ENCODE data around the gene LSG1.
"Not testable (repeated sequence)": the region's sequence is repeated elsewhere in the genome, so short reads cannot be mapped to it uniquely, and the experiment has no call there.

Gene LSG1

DNA sequence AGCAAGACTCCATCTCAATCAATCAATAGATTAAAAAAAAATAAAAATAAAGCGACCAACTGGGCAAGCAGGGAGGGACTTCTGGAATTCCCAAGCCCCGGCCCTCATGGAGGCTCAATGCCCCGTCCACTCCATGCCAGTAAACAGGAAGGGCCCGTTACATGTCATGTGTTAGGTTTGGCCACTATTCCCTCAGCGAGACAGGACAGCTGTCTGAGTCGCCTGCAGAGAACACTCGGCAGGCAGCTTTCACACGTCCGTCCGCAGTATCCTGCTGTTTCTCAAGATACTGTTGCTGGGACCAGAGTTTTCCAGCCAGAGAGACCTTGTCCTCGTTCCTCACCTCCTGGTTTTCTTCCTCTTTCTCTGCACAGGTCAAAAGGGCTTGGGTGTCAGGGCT lies 56.8 kb downstream of the LSG1 start:
- DNase-seq: no peak

DNA sequence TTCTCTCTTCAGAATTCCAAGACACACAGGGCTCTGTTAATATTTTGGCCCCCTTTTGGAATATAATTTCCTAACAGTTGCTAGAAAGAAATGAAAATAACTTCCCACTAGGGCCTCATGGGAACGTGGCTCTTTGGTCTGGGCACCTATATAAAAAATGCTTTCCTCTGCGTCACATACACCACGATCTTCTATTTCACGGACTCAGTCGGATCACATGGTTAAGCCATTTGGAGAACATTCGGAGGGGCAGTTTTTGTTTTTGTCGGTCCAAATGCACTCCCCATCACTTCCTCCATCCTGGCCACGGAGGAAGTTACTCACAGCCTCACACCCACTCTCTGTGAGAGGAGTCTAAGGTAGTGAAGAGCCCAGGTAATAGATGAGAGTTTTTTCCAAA lies 59.8 kb downstream of the LSG1 start:
- no peak for DNase-seq

DNA sequence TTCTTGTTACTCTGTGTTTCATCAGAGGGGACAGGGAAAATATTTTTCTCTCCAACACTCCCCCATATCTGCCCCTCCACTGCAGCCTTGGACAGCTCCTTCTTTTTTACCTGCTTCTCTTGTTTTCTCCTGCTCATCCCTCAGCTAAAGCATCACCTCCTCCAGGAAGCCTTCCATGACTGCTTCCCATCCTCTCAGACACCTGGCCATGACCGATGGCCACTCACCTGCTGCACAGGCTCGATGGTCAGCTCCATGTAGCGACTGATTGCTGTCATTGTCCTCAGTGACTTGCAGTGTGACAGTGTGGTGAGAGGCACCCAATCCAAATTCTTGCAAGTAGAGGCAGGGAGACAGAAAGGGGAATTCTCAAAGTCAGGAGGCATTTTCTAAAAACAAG lies 61.3 kb downstream of the LSG1 start:
- no peak for DNase-seq

DNA sequence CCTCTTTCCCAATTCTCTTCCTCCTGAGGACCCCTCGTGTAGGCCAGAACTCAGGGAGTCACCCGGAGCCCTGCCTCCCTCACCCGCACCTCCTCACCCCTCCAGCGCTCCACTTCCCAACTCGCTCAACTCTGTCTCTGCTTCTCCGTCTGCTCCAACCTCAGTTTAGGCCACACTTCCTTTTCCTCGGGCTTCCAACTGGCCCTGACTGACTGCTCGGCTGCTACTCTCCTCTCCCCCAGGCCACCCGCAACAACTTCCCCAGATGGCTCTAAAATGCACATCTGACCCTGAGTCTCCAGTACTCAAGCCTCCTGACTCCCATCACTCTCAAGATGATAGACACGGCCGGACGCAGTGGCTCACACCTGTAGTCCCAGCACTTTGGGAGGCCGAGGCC lies 62.4 kb downstream of the LSG1 start:
- no peak for DNase-seq

DNA sequence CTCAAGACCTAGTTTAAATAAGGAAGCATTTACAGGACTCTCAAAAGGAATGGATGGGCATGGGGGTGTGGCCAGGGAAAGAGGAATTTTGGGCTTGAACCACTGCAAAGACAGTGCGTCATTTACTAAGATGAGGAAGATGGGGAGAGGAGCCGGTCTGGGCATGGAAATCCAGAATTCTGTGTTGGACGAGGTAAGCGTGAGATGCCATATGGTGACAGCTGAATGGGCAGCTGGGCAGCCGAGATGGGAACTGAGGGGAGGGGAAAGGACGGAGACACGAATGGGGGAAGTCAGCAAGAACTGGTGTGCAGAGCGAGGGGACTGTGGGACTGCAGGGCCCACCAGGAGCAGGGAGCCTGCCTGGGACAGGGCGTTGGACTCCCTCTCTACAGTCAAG lies 63.0 kb downstream of the LSG1 start:
- DNase-seq: no peak

DNA sequence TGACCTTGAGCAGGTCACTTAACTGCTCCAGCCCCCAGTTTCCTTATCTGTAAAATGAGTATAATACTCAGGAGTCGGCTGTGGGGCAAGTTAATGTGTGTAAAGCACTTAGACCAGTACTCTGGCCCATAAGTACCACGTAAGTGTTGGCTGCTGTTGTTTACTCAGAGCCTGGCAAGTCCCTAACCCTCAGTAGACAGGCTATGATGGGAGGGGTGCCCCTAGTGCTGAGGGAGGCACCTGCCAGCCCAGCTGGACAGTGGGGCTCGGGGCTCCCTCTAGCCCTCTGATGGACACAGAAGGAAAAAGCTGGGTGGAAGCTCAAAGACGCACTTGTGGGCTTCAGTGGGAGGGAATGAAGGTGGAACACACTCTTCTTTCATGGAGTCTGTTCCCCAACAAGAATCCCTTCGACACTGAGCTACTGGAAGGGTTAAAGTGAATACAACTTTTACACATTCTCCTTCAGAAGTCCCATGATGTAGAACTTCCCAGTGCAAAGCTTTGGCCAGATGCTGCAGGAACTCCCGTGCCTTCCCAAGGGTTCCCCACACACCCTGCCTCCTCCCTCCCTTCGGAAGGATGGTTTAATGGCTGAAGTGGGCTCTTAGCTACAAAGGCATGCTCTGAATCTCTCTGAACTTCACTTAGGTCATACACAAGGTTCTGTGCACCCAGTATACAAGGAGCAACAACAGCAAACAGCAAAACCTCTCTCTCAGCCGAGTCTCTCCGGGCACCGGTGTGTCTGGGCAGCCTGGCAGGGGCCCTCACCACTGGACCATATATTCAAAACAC lies 64.2 kb downstream of the LSG1 start:
- DNase-seq: no peak

DNA sequence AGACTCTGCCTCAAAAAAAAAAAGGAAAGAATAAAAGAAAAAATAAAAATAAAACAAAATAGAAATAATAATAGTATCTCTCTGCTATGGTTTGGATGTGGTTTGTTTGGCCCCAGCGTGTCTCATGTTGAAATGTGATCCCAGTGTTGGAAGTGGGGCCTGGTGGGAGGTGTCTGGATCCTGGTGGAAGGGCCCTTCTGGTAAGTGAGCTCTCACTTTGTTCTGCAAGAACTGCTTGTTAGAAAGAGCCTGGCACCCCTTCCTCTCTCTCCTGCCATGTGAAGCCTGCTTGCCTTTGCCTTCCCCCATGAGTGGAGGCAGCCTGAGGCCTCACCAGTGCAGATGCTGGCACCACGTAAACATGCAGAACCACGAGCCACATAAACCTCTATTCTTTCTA lies 65.0 kb downstream of the LSG1 start:
- DNase-seq: no peak

DNA sequence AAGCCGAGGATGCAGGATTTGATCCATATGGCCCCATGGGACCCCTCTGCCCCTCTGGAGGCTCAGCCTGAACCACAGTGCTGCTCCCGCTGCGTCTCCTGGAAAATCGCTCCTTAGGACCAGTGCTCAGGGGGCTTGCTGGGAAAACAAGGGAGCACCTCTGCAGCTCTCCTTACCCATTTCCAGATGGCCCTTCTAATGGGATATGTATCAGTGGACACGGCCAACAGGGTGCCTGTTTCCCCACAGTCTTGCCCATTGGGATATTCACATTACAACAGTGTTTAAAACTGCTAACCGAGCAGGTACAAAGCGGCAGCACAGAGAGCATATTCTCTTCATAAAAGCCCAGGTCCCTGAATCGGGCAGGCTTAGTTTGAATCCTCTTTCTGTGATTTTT lies 65.8 kb downstream of the LSG1 start:
- DNase-seq: no peak

DNA sequence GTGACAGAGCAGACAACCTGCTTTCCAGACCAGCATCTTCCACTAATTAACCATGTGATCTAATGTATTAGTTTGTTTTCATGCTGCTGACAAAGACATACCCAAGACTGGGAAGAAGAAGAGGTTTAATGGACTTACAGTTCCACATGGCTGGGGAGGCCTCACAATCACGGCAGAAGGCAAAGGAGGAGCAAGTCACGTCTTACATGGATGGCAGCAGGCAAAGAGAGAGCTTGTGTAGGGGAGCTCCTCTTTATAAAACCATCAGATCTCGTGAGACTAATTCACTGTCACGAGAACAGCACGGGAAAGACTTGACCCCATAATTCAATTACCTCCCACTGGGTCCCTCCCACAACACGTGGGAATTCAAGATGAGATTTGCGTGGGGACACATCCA lies 66.7 kb downstream of the LSG1 start:
- DNase-seq: not testable (repeated sequence)

DNA sequence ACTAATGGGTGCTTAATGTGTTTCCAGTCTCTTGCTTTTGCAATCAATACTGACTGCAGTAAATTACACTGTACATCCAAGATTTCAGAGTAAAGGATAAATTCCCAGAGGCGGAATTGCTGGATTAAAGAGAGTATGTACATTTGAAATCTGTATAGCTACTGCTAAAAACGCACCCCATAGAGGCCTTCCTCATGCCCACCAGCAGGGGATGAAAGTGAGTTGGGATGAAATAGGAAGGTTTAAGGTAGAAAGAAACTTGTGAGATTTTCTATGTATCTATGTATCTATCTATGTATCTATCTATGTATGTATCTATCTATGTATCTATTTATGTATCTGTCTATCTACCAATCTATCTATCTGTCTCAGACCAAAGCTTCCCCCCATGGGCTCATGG lies 67.2 kb downstream of the LSG1 start:
- no peak for DNase-seq

DNA sequence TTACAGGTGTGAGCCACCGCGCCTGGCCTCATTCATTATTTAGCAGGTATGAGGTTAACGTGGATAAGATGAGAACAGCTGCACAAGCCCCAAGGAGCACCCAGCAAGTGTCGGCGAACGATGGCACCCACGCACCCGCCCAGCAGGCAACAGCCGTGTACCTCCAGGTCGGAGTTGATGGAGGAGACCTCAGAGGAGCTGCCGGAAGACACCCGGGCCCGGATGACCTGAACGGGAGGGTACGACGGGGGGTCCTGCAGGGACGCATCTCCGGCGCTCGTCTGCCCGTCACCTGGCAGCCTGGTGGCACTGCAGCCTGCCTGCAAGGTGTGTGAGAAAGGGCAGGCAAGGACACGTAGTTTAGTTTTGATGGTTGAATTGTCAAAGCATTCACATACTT lies 67.9 kb downstream of the LSG1 start:
- DNase-seq: no peak

DNA sequence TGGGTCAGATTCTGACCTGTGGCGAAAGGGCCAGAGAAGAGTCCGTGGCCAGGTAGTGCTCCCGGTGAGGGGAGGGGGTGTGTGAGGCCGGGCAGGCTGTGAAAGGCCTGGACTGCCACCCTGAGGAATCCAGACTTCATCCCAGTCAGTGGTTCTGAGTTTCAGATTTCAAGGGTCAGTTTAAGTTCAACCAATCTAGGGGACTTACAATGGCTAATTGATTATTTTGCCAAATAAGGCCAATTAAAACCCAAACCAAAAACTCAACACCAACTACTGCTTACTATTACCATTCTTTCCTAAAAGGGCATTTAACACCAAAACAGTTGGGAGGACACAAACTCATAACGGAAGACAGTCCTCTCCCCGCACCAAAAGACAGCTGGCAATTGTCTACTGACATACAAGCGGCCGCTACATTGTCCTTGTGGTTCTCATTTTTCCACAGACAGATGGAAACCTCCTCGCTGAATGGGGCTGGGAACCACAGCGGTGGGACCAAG lies 69.3 kb downstream of the LSG1 start:
- DNase-seq: no peak

DNA sequence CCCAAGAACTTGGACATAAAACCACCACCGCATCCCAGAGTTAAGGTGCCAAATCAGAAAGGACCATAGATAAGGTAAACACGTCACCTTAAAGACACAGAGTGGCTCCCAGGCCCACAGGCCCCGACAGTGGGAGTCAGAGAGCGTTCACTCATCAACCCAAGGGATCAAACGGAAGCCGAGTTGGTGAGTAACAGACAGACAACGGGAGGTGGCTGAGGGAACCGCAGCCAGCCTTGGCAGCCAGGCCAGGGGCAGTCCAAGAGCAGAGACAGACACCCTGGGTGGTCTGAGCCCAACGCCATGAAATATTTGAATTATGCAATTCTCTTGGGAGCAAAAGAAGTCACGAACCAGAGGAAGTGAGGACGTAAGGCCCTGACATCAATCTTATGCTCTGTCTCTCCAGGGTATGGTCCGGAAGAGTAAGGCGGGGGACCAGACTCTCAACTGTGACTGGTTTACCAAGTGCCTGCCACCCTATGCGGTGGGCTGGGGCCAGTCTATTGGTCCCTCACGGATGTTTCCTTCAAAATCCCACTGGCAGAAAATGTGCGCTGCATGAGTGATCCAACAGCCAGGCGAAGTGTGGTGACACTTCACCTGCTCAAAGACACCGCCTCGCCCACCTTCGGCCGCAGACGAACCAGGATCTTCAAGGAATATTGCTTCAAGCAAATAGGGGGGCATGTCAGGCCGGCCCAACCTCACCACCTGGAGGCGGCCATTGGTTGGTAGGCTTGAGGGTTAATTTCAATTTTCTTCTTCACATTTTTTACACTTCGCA lies 73.0 kb downstream of the LSG1 start:
- no peak for DNase-seq

DNA sequence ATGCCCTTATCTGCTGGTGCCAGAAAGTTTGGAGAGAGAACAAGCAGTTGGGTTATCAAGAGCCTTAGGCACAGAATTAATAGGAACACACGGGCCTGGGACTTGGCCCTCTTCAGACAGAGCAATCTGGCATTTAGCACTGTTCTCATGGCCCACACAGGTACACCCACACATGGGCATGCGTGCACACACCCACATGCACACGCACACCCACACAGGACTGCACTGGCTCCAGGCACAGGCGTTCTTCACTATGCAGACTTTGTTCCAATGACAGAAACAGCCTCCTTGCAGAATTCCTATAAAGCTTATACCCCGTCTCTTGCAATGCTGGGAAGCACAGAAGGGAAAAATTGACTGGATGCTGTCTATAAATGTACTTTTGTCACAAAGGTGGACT lies 75.1 kb downstream of the LSG1 start:
- no peak for DNase-seq

DNA sequence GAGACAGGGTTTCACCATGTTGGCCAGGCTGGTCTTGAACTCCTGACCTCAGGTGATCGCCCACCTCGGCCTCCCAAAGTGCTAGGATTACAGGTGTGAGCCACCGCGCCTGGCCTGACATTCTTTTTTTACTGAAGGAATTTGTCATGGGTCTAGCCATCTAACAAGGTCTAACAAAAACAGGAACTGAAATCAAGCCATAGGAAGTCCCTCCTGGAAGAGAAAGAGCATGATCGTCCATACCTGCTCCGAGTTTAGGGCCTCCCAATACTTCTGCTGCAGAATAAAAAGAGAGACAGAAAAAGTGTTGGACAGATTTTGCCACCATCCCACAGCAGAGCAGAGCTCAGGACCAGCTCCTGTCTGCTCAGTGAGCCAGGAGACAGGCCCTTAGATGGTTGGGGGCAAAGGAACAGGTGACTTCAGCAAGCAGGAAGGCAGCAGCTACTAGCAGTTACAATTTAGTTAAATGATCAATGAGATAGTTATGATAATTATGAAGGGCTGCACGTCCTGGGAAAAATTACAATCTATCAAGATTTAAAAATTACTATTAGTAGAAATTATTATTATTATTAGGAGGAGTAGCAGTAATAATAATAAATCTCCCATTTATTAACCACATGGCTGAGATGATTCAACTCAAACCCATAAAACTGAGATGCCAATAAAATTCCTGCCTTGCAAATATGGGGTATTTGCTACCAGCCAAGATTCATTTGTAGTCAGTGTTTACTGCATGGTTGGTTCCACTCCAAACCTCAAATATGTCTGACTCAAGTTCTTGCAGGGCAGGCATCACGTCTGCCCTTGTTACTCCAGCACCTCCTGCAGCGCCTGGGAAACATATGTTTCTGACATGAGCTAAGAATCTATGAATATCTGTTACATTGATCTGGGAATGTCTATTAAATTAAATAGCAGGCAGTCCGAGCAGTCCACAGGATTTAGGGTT lies 78.9 kb downstream of the LSG1 start:
- DNase-seq: no peak

Data from activated CD4-positive, alpha-beta T cell treated with anti-CD3 and anti-CD28 coated beads, Interleukin-2, amount 50 U/mL, for 16 hours (primary cell).